NCI-H345 (cell line): Measurements from ENCODE around the gene ARHGEF38.
A peak's percentile ranks its signal among the peaks of the same experiment; 100 is the strongest.
"Not testable (repeated sequence)": the region's sequence is repeated elsewhere in the genome, so short reads cannot be mapped to it uniquely, and the experiment has no call there.

Experiments
- DNase-seq: peaks from one replicate; lab custom pipeline; 2025; lab: John Stamatoyannopoulos, UW

Gene ARHGEF38

DNA sequence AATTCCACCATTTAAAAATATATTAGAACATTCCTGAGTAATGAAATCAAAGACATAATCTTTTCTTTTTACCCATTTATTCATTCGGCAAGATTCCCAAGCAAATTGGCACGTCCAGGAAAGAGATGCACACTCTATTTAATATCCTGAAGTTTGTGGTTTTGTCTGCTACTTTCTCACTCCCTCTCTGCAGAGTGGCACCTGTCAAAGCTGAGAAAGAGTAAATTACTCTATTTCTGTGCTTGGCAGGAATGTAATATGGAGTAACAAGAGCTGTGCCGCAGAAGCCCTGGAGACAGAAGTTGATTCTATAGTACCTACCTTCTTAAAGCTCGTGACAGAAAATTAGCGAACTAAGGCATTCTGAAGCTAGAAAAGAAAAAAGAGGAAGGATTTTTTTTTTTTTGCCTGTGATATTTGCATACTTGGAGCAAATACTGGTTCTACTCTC lies 161.7 kb downstream of the ARHGEF38 start:
- no peak for DNase-seq

DNA sequence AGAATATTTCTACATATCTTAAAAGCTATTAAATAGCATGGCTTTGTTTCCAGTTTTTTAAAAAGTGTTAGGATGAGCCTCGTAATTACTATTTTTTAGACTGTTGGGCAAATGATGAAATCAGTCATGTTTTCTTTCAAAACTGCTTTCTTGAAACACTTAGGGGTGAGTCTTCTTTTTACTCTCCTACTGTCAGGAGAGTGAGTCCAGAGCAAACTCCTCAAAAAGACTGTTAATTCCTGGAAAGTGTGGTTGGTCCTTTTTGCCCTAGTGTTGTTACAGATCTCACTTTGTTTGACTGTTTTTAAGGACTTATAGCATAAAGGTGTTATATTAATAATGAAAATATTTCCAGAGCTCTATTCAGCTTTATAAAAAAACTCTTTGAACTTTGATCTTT lies 162.5 kb downstream of the ARHGEF38 start:
- DNase-seq, result no peak

DNA sequence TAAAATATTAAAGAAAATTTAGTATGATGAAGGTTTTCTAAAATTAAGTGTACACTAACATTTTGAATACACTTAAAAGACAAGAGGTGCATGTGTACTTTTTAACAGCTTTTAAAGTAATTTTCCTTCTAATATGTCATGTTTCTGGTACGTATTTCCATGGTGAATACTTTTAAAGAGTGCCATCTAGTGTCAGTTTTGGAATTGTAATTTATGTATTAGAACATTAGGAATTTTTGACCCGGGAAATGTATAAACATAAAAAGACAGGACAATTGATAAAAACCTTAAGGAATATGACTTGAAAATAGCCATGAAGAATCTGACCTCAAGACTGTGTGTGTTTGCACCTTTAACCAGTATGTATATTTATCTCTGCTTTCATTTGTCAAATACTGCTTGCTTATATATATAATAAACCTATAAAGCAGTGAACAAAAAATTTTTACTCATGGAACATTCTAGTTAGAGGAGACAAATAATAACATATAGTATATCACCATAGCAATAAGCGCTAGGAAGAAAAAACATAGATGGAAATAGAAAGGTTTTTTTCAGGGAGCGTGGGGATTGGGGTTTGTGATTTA lies 163.4 kb downstream of the ARHGEF38 start:
- DNase-seq, result peak; percentile 13

DNA sequence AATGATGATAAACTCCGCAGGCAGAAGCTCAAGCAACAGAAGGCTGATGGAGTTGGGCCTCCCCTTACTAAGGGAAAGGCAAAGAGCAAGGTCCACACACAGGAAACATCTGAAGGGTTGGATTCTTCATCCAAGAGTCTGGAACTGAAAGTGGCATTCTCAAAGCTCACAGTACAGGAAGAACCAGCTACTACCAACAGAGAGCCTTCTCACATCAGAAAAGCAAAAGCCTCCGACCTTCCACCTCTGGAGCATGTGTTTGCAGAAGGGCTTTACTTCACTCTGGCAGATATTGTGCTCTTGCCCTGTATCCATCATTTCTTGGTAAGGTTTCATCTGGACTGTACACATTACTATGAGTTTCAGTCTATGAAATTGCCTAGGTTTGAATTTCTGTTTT lies 166.8 kb downstream of the ARHGEF38 start:
- DNase-seq, result no peak

DNA sequence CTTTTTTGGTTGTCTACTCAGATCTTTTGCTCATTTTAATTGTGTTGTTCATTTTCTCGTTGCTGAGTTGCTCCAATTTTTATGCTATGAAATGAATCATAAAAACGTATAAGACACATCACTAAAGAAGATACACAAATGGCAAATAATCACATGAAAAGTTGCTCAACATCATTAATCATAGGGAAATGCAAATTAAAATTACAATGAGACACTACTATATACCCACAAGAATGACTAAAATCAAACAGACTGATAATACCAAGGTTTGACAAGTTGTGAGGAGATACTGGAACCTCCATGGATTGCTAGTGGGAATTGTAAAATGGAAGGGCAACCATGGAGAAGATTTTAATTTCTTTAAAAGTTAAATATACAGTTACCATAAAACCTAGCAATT lies 173.2 kb downstream of the ARHGEF38 start:
- no peak for DNase-seq

DNA sequence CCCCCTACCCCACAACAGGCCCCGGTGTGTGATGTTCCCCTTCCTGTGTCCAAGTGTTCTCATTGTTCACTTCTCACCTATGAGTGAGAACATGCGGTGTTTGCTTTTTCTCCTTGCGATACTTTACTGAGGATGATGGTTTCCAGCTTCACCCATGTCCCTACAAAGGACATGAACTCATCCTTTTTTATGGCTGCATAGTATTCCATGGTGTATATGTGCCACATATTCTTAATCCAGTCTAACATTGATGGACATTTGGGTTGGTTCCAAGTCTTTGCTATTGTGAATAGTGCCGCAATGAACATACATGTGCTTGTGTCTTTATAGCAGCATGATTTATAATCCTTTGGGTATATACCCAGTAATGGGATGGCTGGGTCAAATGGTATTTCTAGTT lies 177.5 kb downstream of the ARHGEF38 start:
- not testable (repeated sequence) for DNase-seq
